ENCODE measurements around the gene ITGB2.
A peak's percentile ranks its signal among the peaks of the same experiment; 100 is the strongest.

Gene ITGB2

DNA sequence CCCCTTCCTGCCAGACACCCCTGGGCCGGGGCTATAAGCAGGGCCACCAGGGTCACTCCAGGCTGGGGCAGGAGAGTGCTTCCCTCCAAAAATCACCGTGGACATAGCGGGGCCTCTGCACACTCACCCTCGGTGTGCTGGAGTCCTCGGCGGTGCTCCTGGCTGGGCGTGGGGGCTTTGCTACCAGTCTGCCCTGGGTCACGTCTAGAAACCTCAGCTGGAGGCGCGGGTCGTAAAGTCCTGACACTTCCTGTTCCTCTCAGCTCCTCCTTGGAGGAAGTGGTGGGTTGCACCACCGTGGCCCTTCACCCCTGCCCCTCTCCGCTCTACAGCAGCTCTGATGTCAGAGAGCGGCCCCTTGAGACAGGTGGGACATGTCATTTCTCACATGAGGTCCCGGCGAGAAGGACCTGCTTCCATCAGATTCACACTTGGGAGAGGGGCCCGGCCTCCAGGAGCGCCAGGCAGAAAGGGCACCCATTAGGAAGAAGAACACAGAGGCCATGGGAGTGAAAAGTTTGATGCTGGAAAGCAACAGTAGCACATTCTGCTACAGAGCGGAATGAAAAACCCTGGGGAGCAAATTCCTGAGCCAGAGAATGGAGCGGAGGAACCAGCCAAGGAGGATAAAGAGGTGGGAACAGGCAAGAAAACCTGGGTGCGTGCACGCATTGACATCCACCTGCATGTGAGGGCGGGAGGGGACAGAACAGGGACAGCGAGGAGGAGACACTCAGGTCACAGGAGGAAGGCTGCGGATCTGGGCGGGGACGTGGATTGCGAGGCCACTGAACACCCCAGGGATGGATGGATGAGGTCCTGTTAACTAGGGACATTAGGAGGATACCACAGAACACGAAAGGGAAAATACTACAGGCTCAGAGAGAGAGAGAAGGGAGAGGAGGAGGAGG lies at the start of gene ITGB2:
ITGB2 (minus strand) TSS at position 206 of the 911 bp plus-strand sequence. CDS start 10,117 bp downstream, outside the sequence.
- DNase-seq (ENCODE audit: low read depth): no peak

DNA sequence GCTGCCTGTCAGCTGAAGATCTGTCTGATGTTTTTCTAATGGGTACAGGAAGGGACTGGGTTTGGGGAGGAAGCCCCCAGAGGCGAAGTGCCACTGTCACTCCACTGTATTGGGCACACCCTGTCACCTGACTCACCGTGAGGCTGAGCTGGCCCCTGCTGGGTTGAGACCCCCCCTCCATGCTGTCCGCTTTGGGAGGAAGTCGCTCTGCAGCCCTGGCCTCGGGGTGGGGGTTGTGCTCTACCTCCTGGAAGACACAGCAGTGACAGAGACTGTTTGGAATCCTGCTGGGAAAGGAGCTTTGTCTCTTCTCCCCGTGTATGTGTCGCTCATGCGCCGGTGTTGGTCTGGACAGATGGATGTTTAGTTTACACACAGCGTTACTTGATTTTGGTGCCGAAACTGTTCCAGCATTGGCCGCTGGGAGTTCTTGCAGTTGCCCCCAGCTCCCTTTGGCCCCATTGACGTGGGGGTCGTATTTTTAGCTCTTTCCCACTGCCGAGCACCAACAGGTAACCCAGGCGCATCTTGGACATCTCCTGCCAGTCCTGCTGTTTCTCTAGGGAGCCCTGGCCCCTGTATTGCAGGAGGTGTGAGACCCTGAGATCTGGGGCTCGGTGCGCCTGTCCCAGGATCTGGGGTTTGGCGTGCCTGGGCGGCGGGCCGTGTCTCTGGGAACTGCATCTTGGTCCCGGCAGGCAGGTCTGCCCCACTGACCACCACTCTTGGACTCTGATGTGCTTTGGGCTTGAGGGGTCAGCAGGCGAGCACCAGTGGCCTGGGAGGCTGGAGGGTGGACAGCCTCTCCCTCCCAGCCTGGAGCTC lies 49.4 kb upstream of the ITGB2 start:
- DNase-seq (ENCODE audit: low read depth): no peak

- no peak for DNase-seq (ENCODE audit: low read depth)
Observed at GRCh38 chr21:44969066-44969670, 48.5 kb upstream of the ITGB2 start.

- no peak for DNase-seq (ENCODE audit: low read depth)
Observed at GRCh38 chr21:44967082-44968047, 46.7 kb upstream of the ITGB2 start.

DNA sequence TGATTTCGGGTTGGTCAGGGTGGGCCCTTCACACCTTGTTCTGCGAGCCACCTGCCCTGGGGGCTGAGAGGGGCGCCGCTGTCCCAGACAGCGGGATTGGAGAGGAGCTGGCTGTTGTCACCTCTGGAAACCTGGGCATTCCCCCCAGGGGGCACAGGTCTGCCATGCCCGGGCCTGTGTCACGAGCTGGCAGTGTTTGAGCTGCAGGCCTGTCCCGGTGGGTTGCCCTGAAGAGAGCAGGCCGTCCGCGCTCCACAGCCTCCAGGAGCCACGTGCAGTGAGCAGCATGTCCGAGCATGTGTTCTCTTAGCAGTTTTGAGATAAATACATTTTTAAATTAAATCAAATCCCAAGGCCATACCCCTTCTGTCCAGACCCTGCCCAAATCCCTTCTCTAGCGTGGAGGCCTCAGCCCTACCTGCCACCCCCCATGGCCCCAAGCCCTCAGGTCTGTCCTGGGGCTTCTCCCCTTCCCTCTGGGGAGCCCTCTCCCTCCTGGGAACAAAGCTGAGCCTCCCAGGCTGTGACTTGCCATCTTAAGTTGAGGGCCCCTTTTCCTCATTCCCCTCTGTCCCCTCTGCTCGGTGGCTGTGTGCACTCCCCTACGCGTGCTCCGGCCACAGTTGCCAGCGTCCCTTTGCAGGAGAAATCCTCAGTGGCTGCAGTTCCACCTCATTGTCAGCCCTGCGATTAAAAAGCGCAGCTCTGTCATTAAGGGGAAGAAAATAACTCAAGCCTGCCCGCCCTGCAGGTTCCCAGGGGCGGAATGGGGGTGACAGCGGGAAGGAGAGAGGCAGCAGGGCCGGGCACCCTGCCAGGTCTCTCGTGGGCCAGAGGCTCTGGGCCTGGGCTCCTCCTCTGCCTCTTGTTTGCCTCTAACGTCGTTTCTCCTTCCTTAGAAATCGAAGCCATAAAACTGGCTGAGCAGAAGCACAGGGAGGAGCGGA lies 45.7 kb upstream of the ITGB2 start:
- DNase-seq (ENCODE audit: low read depth): no peak

- DNase-seq (ENCODE audit: low read depth): peak; percentile 91
Observed at GRCh38 chr21:44965251-44966022, 44.7 kb upstream of the ITGB2 start.

- no peak for DNase-seq (ENCODE audit: low read depth)
Observed at GRCh38 chr21:44964381-44964780, 43.7 kb upstream of the ITGB2 start.

- DNase-seq (ENCODE audit: low read depth): peak; percentile 100
Observed at GRCh38 chr21:44962403-44962966, 41.8 kb upstream of the ITGB2 start.

GRCh38 chr21:44960141-44961092 lies 39.7 kb upstream of the ITGB2 start:
- no peak for DNase-seq (ENCODE audit: low read depth)

GRCh38 chr21:44959376-44960091 lies 38.8 kb upstream of the ITGB2 start:
- DNase-seq (ENCODE audit: low read depth): no peak

DNA sequence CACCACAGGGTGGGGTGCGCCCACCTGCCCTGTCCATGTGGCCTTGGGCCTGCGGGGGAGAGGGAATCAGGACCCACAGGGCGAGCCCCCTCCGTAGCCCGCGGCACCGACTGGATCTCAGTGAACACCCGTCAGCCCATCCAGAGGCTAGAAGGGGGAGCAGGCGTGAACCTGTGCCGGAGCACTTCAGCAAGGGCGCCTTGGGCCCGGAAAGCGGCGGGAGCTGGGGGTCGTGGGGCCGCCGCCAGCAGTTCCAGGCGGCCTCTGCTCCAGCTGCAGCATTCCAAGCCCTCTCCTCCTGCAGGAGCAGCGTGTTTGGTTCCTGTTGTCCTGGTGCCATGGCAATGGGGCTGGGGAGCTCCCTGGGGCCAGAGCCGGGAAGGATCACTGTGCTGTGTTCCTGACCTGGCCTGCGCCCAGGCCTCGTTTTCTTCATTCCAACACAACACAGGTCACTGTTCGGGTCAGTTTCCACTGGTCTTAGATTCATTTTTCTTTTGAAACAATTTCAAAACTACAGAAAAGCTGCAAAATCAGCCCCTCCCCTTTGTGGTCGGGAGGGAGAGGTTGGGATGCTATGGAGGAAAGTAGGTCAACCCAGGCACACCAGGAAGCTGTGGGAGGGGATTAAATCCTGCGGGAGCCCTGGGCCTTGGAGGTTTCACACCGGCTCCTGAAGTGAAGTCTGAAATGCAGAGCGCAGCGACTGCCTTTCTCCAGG lies 37.9 kb upstream of the ITGB2 start:
- DNase-seq (ENCODE audit: low read depth): peak; percentile 99

- DNase-seq (ENCODE audit: low read depth): no peak
Observed at GRCh38 chr21:44957901-44958451, 37.3 kb upstream of the ITGB2 start.

DNA sequence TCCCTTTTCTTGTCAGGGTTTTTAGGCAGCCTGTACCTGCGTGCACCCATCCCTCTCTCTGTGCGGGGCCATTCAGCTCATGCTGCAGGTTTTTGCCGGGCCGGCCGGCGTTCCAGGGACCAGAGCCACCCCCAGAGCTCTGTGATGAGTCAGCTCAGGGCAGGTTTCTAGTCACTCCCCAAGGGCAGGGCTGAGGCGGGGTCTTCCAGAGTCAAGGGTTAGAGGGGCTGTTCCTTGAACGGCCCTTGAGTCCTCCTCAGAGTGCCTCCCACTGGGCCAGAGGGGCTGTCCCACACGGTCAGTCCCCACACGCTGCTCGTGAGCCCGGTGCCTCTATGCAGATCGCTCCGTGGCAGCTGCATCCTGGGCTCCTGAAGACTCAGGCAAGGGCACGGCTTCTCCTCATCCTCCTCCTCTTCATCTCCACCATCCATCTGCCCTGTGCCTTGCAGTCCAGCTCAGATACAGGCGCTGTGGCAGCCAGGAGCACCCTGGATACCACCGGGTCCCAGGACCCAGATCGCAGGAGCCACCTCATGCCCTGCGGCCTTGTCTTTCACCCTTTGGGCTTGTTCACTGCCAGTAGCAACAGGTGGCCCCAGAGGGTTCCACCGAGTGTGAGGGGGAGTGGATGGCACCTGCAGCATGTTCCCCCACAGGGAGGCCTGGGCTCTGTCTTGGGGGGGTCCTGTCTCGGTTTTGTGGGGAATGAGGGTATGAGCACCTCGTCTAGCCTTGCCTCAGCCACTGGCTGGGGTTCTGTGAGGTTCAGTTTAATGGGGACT lies 36.5 kb upstream of the ITGB2 start:
- no peak for DNase-seq (ENCODE audit: low read depth)

- no peak for DNase-seq (ENCODE audit: low read depth)
Observed at GRCh38 chr21:44956356-44957046, 35.8 kb upstream of the ITGB2 start.

DNA sequence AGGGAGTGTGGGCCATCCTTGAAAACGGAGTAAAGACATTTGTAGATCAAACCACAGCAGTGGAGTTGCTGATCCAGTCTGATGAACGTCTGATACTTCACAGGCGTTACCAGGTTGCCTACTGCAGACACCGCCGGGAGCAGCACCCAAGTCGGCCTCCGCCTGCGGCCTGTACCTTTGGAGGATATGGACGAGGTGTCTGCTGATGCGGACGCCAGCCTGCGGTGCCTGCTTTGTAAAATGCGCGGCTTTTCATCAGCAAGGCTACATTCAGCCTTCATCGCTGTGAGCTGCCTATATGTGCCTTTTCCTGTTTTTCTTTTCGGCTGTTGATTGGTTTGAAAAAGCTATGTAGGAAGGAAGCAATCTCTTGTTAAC lies 35.1 kb upstream of the ITGB2 start:
- no peak for DNase-seq (ENCODE audit: low read depth)

Measured in amniotic epithelial cell (primary cell).